Gastrocnemius medialis (tissue), 4 donors: ENCODE measurements around the gene HIVEP3.

Experiments used
- CTCF ChIP-seq, 5 experiments: fragments of 450-650 bp in 3 of 5; fragments of 200-600 bp in 2 of 5; sonication (generic) in 2 of 5; IDR thresholded peaks in 4 of 5; conservative IDR thresholded peaks in 1 of 5; 1 replicate in 4 of 5; 2 replicates in 1 of 5; pipeline ENCODE4 v1.5.1; 2016 to 2019; ENCODE audit warnings: antibody characterized with exemption in 5 of 5, mild to moderate bottlenecking in 3 of 5, moderate library complexity in 3 of 5
- POLR2A ChIP-seq, 2 donors: fragments of 450-650 bp; IDR thresholded peaks; one replicate each; pipeline ENCODE4 v1.6.1; 2017; ENCODE audit warnings: antibody characterized with exemption in 2 of 2, mild to moderate bottlenecking in 2 of 2, moderate library complexity in 2 of 2

GRCh38 chr1:41591891-41592290 is 326.8 kb downstream of the HIVEP3 start:
- TF ChIP-seq CTCF (IDR thresholded peaks at IDR 0.05 in 4 of 5, conservative IDR thresholded peaks at IDR 0.05 in 1 of 5) (no peak), POLR2A (IDR thresholded peaks at IDR 0.05) (no peak)
